Transverse colon (tissue), 4 donors: ENCODE measurements around the gene P2RY1.

Experiments used
- EP300 ChIP-seq: sonication (generic); formaldehyde crosslinking; IDR thresholded peaks from one replicate; pipeline ENCODE4 v1.6.1; 2017; ENCODE audit warnings: antibody characterized with exemption, low read depth
- POLR2A ChIP-seq: fragments of 450-650 bp; IDR thresholded peaks from one replicate; pipeline ENCODE4 v1.6.1; 2016; ENCODE audit warnings: antibody characterized with exemption, mild to moderate bottlenecking, moderate library complexity
- POLR2AphosphoS5 ChIP-seq, 3 donors: sonication (generic); formaldehyde crosslinking; IDR thresholded peaks; one replicate each; pipeline ENCODE4 v1.6.1; 2016; ENCODE audit warnings: antibody characterized with exemption in 3 of 3
- TF ChIP-seq, protein P1 (sequence below), 5 experiments: fragments of 200-600 bp in 3 of 5; fragments of 450-650 bp in 2 of 5; sonication (generic) in 3 of 5; IDR thresholded peaks; 1 replicate in 2 of 5; 2 replicates in 3 of 5; pipeline ENCODE4 v1.5.1; 2016 to 2017; ENCODE audit warnings: antibody characterized with exemption in 5 of 5, inconsistent platforms in 3 of 5, mild to moderate bottlenecking in 2 of 5, moderate library complexity in 1 of 5

DNA sequence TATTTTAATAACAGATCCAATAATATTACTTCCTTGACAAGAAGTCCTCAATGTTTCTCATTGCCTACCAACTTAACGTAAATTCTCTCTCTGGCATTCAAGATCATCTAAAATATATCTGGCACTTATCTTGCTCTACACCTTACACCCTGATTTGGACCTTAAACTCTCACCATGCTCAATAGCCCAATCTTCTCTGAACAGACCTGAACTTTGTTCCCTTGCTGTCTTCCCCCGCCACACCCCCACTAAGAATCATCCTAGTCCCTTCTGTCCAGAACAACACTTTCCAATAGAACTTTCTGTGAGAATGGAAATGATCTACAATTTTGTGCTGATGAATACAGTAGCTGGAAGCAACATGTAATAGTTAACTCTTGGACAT is 44.9 kb downstream of the P2RY1 start:
- TF ChIP-seq, protein P1, sequence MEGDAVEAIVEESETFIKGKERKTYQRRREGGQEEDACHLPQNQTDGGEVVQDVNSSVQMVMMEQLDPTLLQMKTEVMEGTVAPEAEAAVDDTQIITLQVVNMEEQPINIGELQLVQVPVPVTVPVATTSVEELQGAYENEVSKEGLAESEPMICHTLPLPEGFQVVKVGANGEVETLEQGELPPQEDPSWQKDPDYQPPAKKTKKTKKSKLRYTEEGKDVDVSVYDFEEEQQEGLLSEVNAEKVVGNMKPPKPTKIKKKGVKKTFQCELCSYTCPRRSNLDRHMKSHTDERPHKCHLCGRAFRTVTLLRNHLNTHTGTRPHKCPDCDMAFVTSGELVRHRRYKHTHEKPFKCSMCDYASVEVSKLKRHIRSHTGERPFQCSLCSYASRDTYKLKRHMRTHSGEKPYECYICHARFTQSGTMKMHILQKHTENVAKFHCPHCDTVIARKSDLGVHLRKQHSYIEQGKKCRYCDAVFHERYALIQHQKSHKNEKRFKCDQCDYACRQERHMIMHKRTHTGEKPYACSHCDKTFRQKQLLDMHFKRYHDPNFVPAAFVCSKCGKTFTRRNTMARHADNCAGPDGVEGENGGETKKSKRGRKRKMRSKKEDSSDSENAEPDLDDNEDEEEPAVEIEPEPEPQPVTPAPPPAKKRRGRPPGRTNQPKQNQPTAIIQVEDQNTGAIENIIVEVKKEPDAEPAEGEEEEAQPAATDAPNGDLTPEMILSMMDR (IDR thresholded peaks at IDR 0.05): no peak
- TF ChIP-seq POLR2A (no peak), POLR2AphosphoS5 (IDR thresholded peaks at IDR 0.05) (no peak), EP300 (no peak)
